ENCODE measurements around the gene LATS2. TPM values are rescaled to one million over a fixed set of nuclear protein-coding genes. Genes with fewer than 3 reads are reported as not detected.

The LATS2 gene
- total and polyA plus RNA-seq, 2 of the 8 experiments (the other 6 are each of a cell fraction or from before 2014, with no cell fraction given) = 8.3 to 26.2 TPM

GRCh38 chr13:21045100-21045499, 16.3 kb downstream of the LATS2 start (continued):
- TF ChIP-seq, protein P1, sequence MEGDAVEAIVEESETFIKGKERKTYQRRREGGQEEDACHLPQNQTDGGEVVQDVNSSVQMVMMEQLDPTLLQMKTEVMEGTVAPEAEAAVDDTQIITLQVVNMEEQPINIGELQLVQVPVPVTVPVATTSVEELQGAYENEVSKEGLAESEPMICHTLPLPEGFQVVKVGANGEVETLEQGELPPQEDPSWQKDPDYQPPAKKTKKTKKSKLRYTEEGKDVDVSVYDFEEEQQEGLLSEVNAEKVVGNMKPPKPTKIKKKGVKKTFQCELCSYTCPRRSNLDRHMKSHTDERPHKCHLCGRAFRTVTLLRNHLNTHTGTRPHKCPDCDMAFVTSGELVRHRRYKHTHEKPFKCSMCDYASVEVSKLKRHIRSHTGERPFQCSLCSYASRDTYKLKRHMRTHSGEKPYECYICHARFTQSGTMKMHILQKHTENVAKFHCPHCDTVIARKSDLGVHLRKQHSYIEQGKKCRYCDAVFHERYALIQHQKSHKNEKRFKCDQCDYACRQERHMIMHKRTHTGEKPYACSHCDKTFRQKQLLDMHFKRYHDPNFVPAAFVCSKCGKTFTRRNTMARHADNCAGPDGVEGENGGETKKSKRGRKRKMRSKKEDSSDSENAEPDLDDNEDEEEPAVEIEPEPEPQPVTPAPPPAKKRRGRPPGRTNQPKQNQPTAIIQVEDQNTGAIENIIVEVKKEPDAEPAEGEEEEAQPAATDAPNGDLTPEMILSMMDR (IDR thresholded peaks at IDR 0.05; ENCODE audit: control extremely low read depth in 1 of 3, insufficient read depth in 1 of 3, low read depth in 1 of 3, low read length in 3 of 3) = no peak
- TF ChIP-seq SUZ12 (IDR thresholded peaks at IDR 0.05; ENCODE audit: low read length) (no peak), TAF7 (optimal IDR thresholded peaks at IDR 0.05; ENCODE audit: borderline replicate concordance, low read depth, low read length) (no peak), EZH2 (IDR thresholded peaks at IDR 0.05; ENCODE audit: low read depth, low read length, severe bottlenecking) (no peak), POU5F1 (IDR thresholded peaks at IDR 0.05; ENCODE audit: low read depth, low read length) (no peak), EP300 (IDR thresholded peaks at IDR 0.05; ENCODE audit: borderline replicate concordance in 1 of 2, low read depth in 2 of 2, low read length in 2 of 2) (no peak), BACH1 (IDR thresholded peaks at IDR 0.05; ENCODE audit: low read length) (no peak), CBX8 (IDR thresholded peaks at IDR 0.05; ENCODE audit: borderline replicate concordance, low read depth, low read length) (no peak)
